Measurements from ENCODE around the gene CACNA2D3.

DNA sequence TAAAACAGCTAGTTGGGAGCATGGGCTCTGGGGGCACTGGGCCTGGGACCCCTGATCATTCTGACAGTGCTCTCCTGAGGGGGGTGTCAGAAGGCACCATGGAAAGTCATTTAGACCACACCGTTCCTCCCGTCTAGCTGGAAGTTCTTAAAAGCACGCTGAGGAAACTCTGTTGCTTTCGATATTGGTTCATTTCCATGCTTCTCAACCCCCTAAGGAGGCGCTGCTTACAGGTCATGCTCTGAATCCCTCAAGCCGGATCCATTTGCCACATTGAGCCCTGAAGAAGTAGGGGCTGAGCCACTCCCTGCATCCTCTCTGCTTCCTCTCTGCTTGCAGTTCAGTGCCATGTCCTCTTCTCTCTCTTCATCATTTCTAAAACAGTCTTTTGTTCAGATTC lies 187.2 kb downstream of the CACNA2D3 start:
- TF ChIP-seq EZH2 (IDR thresholded peaks at IDR 0.05; ENCODE audit: borderline replicate concordance, insufficient read depth, low read length, poor library complexity, severe bottlenecking) (no peak), POLR2AphosphoS5 (IDR thresholded peaks at IDR 0.05) (no peak), SMC3 (conservative IDR thresholded peaks at IDR 0.05; ENCODE audit: poor library complexity) (no peak), MXI1 (conservative IDR thresholded peaks at IDR 0.05; ENCODE audit: poor library complexity, severe bottlenecking) (no peak), RAD21 (conservative IDR thresholded peaks at IDR 0.05) (no peak)
- TF ChIP-seq, protein P1, sequence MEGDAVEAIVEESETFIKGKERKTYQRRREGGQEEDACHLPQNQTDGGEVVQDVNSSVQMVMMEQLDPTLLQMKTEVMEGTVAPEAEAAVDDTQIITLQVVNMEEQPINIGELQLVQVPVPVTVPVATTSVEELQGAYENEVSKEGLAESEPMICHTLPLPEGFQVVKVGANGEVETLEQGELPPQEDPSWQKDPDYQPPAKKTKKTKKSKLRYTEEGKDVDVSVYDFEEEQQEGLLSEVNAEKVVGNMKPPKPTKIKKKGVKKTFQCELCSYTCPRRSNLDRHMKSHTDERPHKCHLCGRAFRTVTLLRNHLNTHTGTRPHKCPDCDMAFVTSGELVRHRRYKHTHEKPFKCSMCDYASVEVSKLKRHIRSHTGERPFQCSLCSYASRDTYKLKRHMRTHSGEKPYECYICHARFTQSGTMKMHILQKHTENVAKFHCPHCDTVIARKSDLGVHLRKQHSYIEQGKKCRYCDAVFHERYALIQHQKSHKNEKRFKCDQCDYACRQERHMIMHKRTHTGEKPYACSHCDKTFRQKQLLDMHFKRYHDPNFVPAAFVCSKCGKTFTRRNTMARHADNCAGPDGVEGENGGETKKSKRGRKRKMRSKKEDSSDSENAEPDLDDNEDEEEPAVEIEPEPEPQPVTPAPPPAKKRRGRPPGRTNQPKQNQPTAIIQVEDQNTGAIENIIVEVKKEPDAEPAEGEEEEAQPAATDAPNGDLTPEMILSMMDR (IDR thresholded peaks at IDR 0.05; ENCODE audit: poor library complexity, severe bottlenecking) = no peak

Measured in neural cell (in vitro differentiated cells).